ENCODE measurements around the gene CFLAR.

Gene CFLAR

GRCh38 chr2:201154615-201155399 lies 38.8 kb downstream of the CFLAR start:
- H3K4me2 ChIP-seq (ENCODE audit: low read depth, low read length, poor library complexity, severe bottlenecking): no peak overlapping the region
- H3F3A ChIP-seq (ENCODE audit: low read depth): no peaks in the 10 kb centered on the region
- no peak overlapping the region for H3K4me3 ChIP-seq (ENCODE audit: low read length, poor library complexity, severe bottlenecking)
- H3K79me2 ChIP-seq (ENCODE audit: insufficient read depth, low read length): no peaks in the 10 kb centered on the region
- TF ChIP-seq CTCF (conservative IDR thresholded peaks at IDR 0.05; ENCODE audit: low read length) (no peak), EZH2phosphoT487 (IDR thresholded peaks at IDR 0.05; ENCODE audit: borderline replicate concordance) (no peak)
- no peak overlapping the region for H2AFZ ChIP-seq (ENCODE audit: low read length)
- H3K4me1 ChIP-seq (ENCODE audit: insufficient read depth, low read length, poor library complexity, severe bottlenecking): peaks cover 11% of the 10 kb centered on the region
- H3K27me3 ChIP-seq (ENCODE audit: insufficient read depth, low read length, poor library complexity, severe bottlenecking): no peaks in the 10 kb centered on the region
- H3K9me2 ChIP-seq (replicated peaks; ENCODE audit: low read depth, low read length): no peaks in the 10 kb centered on the region
- H4K20me1 ChIP-seq (ENCODE audit: insufficient read depth, low read length, poor library complexity, severe bottlenecking): no peaks in the 10 kb centered on the region
- H3K9ac ChIP-seq (ENCODE audit: low read depth, low read length, poor library complexity, severe bottlenecking): no peak overlapping the region
- H3K9me3 ChIP-seq (ENCODE audit: insufficient read depth, low read depth, low read length): no peaks in the 10 kb centered on the region
- peaks cover 39% of the 10 kb centered on the region; the same call in 1 of the 2 replicates for H3K36me3 ChIP-seq (ENCODE audit: insufficient read depth, low read length)

- Histone ChIP-seq H3K36me3 (ENCODE audit: insufficient read depth, low read length) (peaks cover 46% of the 10 kb centered on the region; the same call in 1 of the 2 replicates), H3K4me1 (ENCODE audit: insufficient read depth, low read length, poor library complexity, severe bottlenecking) (peaks cover 11% of the 10 kb centered on the region), H3K9me3 (ENCODE audit: insufficient read depth, low read depth, low read length) (no peaks in the 10 kb centered on the region), H3K9me2 (replicated peaks; ENCODE audit: low read depth, low read length) (no peaks in the 10 kb centered on the region), H3K4me3 (ENCODE audit: low read length, poor library complexity, severe bottlenecking) (no peak overlapping the region), H3K27me3 (ENCODE audit: insufficient read depth, low read length, poor library complexity, severe bottlenecking) (no peaks in the 10 kb centered on the region), H4K20me1 (ENCODE audit: insufficient read depth, low read length, poor library complexity, severe bottlenecking) (no peaks in the 10 kb centered on the region), H3K9ac (ENCODE audit: low read depth, low read length, poor library complexity, severe bottlenecking) (no peak overlapping the region), H3K4me2 (ENCODE audit: low read depth, low read length, poor library complexity, severe bottlenecking) (no peak overlapping the region), H2AFZ (ENCODE audit: low read length) (no peak overlapping the region), H3F3A (ENCODE audit: low read depth) (no peaks in the 10 kb centered on the region), H3K79me2 (ENCODE audit: insufficient read depth, low read length) (no peaks in the 10 kb centered on the region)
- TF ChIP-seq CTCF (conservative IDR thresholded peaks at IDR 0.05; ENCODE audit: low read length) (no peak), EZH2phosphoT487 (IDR thresholded peaks at IDR 0.05; ENCODE audit: borderline replicate concordance) (no peak)
Measured at GRCh38 chr2:201156036-201156435, 40.1 kb downstream of the CFLAR start.

DNA sequence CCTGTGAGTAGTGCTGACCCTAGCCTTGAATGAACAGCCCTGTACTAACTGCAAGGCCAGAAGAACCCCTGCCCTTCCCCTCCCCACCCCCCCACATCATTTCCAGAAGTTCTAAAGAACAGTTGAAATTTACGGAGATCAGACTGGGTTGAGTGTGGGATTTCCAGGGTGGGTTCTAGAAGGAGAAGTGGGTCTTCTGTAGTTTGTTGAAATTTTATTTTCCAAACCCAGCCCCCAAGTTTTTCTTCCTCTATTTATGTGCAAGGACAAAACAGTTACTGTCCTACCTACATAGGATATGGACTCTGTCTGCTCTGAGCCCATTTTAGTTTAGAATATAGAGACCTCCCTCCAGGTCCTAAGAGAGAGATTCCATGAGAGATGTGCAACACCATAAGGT lies 40.7 kb downstream of the CFLAR start:
- Histone ChIP-seq H3K4me1 (ENCODE audit: insufficient read depth, low read length, poor library complexity, severe bottlenecking) (peaks cover 8% of the 10 kb centered on the region), H3K27me3 (ENCODE audit: insufficient read depth, low read length, poor library complexity, severe bottlenecking) (no peaks in the 10 kb centered on the region), H4K20me1 (ENCODE audit: insufficient read depth, low read length, poor library complexity, severe bottlenecking) (no peaks in the 10 kb centered on the region), H3K9me2 (replicated peaks; ENCODE audit: low read depth, low read length) (no peaks in the 10 kb centered on the region), H3K4me3 (ENCODE audit: low read length, poor library complexity, severe bottlenecking) (no peak overlapping the region), H3K9me3 (ENCODE audit: insufficient read depth, low read depth, low read length) (no peaks in the 10 kb centered on the region), H3K9ac (ENCODE audit: low read depth, low read length, poor library complexity, severe bottlenecking) (no peak overlapping the region), H2AFZ (ENCODE audit: low read length) (no peak overlapping the region), H3K36me3 (ENCODE audit: insufficient read depth, low read length) (peaks cover 46% of the 10 kb centered on the region; the same call in 1 of the 2 replicates), H3F3A (ENCODE audit: low read depth) (no peaks in the 10 kb centered on the region), H3K4me2 (ENCODE audit: low read depth, low read length, poor library complexity, severe bottlenecking) (no peak overlapping the region), H3K79me2 (ENCODE audit: insufficient read depth, low read length) (no peaks in the 10 kb centered on the region)
- TF ChIP-seq CTCF (conservative IDR thresholded peaks at IDR 0.05; ENCODE audit: low read length): no peak
- no peak for TF ChIP-seq EZH2phosphoT487 (IDR thresholded peaks at IDR 0.05; ENCODE audit: borderline replicate concordance)

Data from Loucy (cell line).